Measurements from ENCODE around the gene KRTAP19-7.

The KRTAP19-7 gene

GRCh38 chr21:30555095-30555494 lies 6.0 kb downstream of the KRTAP19-7 start:
- Histone ChIP-seq H3K4me3 (no peak overlapping the region), H3K9me3 (no peaks in the 10 kb centered on the region), H3K36me3 (replicated peaks) (no peaks in the 10 kb centered on the region), H3K4me1 (no peaks in the 10 kb centered on the region), H3K27me3 (ENCODE audit: low read depth) (no peaks in the 10 kb centered on the region)
- DNase-seq (ENCODE audit: low spot score in 2 of 2) = no peak
- in situ Hi-C loops (cut with MboI; ENCODE audit: low sequenced_read_pairs) = no loop called here

DNA sequence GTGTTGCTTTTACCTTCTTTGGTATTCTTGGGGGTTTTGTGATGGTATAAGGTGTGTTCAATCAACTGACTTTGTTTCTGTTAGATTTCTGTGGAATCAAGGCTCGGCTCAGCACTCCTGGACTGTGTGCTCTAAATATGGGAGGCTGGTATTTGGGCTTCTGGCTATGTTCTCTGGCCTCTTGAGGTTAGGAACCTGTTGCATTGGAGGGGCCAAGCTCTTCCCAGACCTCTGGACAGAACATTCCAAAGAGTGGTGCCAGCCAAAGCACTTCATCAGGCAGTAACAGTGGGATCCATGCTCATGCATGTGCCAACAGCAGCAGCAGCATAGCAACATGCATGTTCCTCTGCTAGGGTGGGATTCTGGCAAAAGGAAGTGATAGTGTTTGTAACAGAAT lies 8.3 kb downstream of the KRTAP19-7 start:
- in situ Hi-C loops (cut with MboI; ENCODE audit: low sequenced_read_pairs) = no loop called here
- H3K4me3 ChIP-seq = no peak overlapping the region
- no peak for DNase-seq (ENCODE audit: low spot score in 2 of 2)
- H3K36me3 ChIP-seq (replicated peaks) = no peaks in the 10 kb centered on the region
- peaks cover 3% of the 10 kb centered on the region; the same call in 1 of the 2 replicates for H3K9me3 ChIP-seq
- H3K27me3 ChIP-seq (ENCODE audit: low read depth) = no peaks in the 10 kb centered on the region
- H3K4me1 ChIP-seq = no peaks in the 10 kb centered on the region

DNA sequence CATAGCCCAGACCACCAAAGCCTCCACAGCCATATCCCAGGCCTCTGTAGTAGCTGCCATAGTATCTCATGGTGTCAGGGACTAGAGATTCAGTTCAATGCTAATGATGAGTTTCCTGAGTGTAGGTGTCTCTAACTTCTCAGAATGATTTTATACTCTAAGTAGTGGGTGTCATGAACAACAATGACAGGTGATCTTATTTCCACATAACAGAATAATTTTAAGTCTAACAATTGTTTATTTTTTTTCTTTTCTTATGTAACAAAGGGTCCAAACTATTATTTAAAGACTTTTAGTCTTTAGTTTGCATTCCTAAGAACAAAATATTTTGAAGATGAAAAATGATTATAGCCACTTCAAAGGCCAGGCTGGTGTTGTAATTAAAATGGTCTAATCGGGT lies 19.4 kb downstream of the KRTAP19-7 start, which contains the start of gene KRTAP19-6:
Gene KRTAP19-6, minus strand, starts transcription at position 101 of the 400 bp plus-strand sequence. Its CDS starts 31 bp downstream, at position 70.
- Histone ChIP-seq H3K9me3 (no peaks in the 10 kb centered on the region), H3K4me1 (no peaks in the 10 kb centered on the region), H3K27me3 (ENCODE audit: low read depth) (no peaks in the 10 kb centered on the region), H3K36me3 (replicated peaks) (no peaks in the 10 kb centered on the region), H3K4me3 (no peak within 1 kb of the TSS)
- in situ Hi-C loops (cut with MboI; ENCODE audit: low sequenced_read_pairs) = no loop called here
- no peak for DNase-seq (ENCODE audit: low spot score in 2 of 2)

- DNase-seq (ENCODE audit: low spot score in 2 of 2) = no peak
- Histone ChIP-seq H3K4me1 (no peaks in the 10 kb centered on the region), H3K9me3 (peaks cover 7% of the 10 kb centered on the region; the same call in 1 of the 2 replicates), H3K27me3 (ENCODE audit: low read depth) (no peaks in the 10 kb centered on the region), H3K4me3 (no peak overlapping the region), H3K36me3 (replicated peaks) (no peaks in the 10 kb centered on the region)
- in situ Hi-C loops (cut with MboI; ENCODE audit: low sequenced_read_pairs) = no loop called here
Measured at GRCh38 chr21:30518876-30519275, 42.2 kb downstream of the KRTAP19-7 start.

DNA sequence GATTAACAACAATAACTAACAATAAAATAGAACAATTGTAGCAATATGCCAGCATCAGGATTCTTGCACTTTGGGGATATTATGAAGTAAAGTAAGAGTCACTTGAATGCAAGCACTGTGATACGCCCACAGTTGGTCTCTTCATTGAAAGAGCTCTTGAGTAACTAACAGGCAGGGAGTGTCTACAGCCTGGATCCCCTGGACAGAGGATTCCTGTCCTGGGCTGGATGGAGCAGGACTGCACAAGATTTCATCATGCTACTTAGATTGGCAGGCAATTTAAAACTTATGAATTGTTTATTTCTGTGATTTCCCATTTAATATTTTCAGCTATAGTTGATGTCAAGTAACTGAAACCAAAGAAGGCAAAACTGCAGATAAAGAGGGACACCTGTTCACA lies 45.4 kb downstream of the KRTAP19-7 start:
- no peak for DNase-seq (ENCODE audit: low spot score in 2 of 2)
- H3K4me3 ChIP-seq = no peak overlapping the region
- H3K36me3 ChIP-seq (replicated peaks) = no peaks in the 10 kb centered on the region
- in situ Hi-C loops (cut with MboI; ENCODE audit: low sequenced_read_pairs) = no loop called here
- peaks cover 2% of the 10 kb centered on the region; the same call in 1 of the 2 replicates for H3K9me3 ChIP-seq
- no peaks in the 10 kb centered on the region for H3K4me1 ChIP-seq
- H3K27me3 ChIP-seq (ENCODE audit: low read depth) = no peaks in the 10 kb centered on the region

Measured in HAP-1 (cell line).